Cardiac muscle cell (in vitro differentiated cells and primary cell): ENCODE measurements around the gene PNPT1. TPM values are rescaled to one million over a fixed set of nuclear protein-coding genes. Genes with fewer than 3 reads are reported as not detected.
A peak's percentile ranks its signal among the peaks of the same experiment; 100 is the strongest.
"Not testable (repeated sequence)": the region's sequence is repeated elsewhere in the genome, so short reads cannot be mapped to it uniquely, and the experiment has no call there.

Experiments used
- DNase-seq, 2 donors: peaks; one replicate each; pipeline versions ENCODE4 v3.0.0 to v3.0.0-alpha.2; 2010 to 2017; ENCODE audit warnings: low read depth in 1 of 2, low spot score in 1 of 2
- H3K27ac ChIP-seq: fragments of 200-600 bp; sonication (generic); 2 replicates; pipeline ENCODE4 v1.5.1; 2016
- H3K27me3 ChIP-seq: fragments of 200-600 bp; sonication (generic); 2 replicates; pipeline ENCODE4 v1.6.0; 2016; ENCODE audit warnings: control low read depth
- H3K36me3 ChIP-seq: fragments of 200-600 bp; sonication (generic); 2 replicates; pipeline ENCODE4 v1.5.1; 2016; ENCODE audit warnings: control low read depth
- H3K4me1 ChIP-seq: fragments of 200-600 bp; sonication (generic); 2 replicates; pipeline ENCODE4 v1.8.1; 2017; ENCODE audit warnings: low read depth, mild to moderate bottlenecking, mixed run types
- H3K4me3 ChIP-seq: fragments of 200-600 bp; sonication (generic); 2 replicates; pipeline ENCODE4 v1.5.1; 2016; ENCODE audit warnings: mild to moderate bottlenecking
- H3K9me3 ChIP-seq: fragments of 200-600 bp; sonication (generic); 2 replicates; pipeline ENCODE4 v1.5.1; 2017; ENCODE audit warnings: low read depth, mild to moderate bottlenecking, control low read depth
- polyA plus RNA-seq: library from polyadenylated mRNA; unstranded; fragments of >200 nt; fragmentation: Nextera tagmentation; extraction: Ambion mirVana; gene quantifications from 2 replicates; pipeline ENCODE4 v1.2.1, GENCODE V29; 2016
- total RNA-seq: library from RNA; depleted of rRNA; stranded (reverse); fragments of >200 nt; gene quantifications from 2 replicates; pipeline ENCODE4 v1.2.3, GENCODE V29; 2016
- TF ChIP-seq, protein P1 (sequence below): IDR thresholded peaks from 2 replicates; pipeline ENCODE4 v1.5.1; 2012; ENCODE audit warnings: low read depth, mild to moderate bottlenecking, low read length

PNPT1 gene
- total and polyA plus RNA-seq, 2 experiments from 2014 or later: 8.8 to 18.1 TPM

- Histone ChIP-seq H3K36me3 (no peaks in the 10 kb centered on the region), H3K27me3 (peaks cover 2% of the 10 kb centered on the region), H3K9me3 (no peaks in the 10 kb centered on the region), H3K4me3 (no peak overlapping the region), H3K4me1 (no peaks in the 10 kb centered on the region), H3K27ac (no peak overlapping the region)
- no peak for DNase-seq
- TF ChIP-seq, protein P1, sequence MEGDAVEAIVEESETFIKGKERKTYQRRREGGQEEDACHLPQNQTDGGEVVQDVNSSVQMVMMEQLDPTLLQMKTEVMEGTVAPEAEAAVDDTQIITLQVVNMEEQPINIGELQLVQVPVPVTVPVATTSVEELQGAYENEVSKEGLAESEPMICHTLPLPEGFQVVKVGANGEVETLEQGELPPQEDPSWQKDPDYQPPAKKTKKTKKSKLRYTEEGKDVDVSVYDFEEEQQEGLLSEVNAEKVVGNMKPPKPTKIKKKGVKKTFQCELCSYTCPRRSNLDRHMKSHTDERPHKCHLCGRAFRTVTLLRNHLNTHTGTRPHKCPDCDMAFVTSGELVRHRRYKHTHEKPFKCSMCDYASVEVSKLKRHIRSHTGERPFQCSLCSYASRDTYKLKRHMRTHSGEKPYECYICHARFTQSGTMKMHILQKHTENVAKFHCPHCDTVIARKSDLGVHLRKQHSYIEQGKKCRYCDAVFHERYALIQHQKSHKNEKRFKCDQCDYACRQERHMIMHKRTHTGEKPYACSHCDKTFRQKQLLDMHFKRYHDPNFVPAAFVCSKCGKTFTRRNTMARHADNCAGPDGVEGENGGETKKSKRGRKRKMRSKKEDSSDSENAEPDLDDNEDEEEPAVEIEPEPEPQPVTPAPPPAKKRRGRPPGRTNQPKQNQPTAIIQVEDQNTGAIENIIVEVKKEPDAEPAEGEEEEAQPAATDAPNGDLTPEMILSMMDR: no peak
Measured at GRCh38 chr2:55705027-55705653, 11.5 kb upstream of the PNPT1 start.

- Histone ChIP-seq H3K27ac (no peak overlapping the region), H3K4me3 (no peak overlapping the region), H3K4me1 (no peaks in the 10 kb centered on the region), H3K36me3 (no peaks in the 10 kb centered on the region), H3K27me3 (peaks cover 2% of the 10 kb centered on the region), H3K9me3 (no peaks in the 10 kb centered on the region)
- TF ChIP-seq, protein P1: no peak
- no peak for DNase-seq
Measured at GRCh38 chr2:55703350-55703749, 9.7 kb upstream of the PNPT1 start.

DNA sequence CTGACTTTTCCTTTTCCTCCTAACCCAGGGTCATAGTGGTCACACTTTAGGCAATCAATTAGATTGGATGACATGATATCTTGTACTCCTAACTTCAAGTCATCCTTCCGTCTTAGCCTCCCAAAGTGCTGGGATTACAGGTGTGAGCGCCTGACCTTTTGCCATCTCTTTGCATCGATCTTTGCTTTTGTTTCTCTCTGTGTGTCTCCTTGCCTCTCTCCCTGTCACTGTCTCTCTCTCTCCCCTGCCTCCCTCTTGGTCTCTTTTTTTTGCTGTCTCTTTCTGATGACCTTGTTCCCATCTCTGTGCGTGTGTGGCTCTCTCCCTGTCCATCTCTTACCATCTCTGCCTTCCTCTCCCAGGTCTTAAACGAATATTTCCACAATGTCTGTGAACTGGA lies 904 bp downstream of the PNPT1 start:
- H3K9me3 ChIP-seq, DNase-seq, H3K4me1 ChIP-seq, H3K27ac ChIP-seq, H3K36me3 ChIP-seq, H3K27me3 ChIP-seq: not testable (repeated sequence)
- peak overlapping the region; percentile 87 for H3K4me3 ChIP-seq

DNA sequence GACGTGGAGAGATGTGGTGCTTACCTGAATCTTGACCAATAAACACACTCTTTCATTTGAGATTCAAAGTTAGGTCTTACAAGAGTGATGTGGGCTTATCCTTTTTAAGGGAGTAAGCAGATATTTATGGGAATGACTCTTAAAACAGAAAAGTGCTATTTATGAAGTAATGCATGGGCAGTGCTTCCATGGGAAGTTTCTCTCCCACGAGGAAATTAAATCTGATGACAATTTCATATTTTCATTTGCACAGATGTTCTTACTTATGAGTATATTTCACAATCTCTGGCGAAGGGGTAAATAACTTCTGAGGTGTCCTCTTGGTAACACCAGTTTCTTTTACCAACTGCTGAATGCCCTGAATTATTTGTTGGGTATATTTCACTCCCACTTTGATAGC lies 21.0 kb downstream of the PNPT1 start:
- peaks cover 17% of the 10 kb centered on the region for H3K36me3 ChIP-seq
- no peaks in the 10 kb centered on the region for H3K27me3 ChIP-seq
- H3K4me1 ChIP-seq: no peaks in the 10 kb centered on the region
- TF ChIP-seq, protein P1: no peak
- no peak overlapping the region for H3K27ac ChIP-seq
- H3K4me3 ChIP-seq: no peak overlapping the region
- no peaks in the 10 kb centered on the region for H3K9me3 ChIP-seq
- DNase-seq: no peak

GRCh38 chr2:55668956-55669355 lies 24.7 kb downstream of the PNPT1 start:
- no peak for DNase-seq
- TF ChIP-seq, protein P1: no peak
- Histone ChIP-seq H3K27me3 (no peaks in the 10 kb centered on the region), H3K36me3 (peaks cover 19% of the 10 kb centered on the region), H3K4me1 (no peaks in the 10 kb centered on the region), H3K4me3 (no peak overlapping the region), H3K9me3 (no peaks in the 10 kb centered on the region), H3K27ac (no peak overlapping the region)

DNA sequence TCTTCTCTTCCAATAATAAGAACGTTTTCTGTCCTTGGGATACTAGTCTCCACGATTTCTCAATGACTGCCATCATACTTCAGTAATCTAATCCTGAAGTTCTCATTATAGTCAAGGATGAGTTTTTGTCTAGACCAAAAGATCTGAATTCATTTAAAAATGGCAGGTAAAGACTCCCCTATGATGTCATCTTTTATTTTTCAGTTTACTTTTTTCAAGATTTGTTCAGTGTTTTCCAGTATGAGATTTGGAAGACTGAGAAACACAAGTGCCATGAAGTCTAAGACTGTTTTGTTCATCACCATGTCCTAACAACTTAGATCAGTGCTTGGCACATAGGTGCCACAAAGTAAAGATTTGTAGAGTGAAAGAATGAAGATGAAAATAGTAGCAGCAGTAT lies 40.4 kb downstream of the PNPT1 start:
- Histone ChIP-seq H3K4me3 (no peak overlapping the region), H3K36me3 (peaks cover 14% of the 10 kb centered on the region), H3K27ac (no peak overlapping the region), H3K9me3 (no peaks in the 10 kb centered on the region), H3K27me3 (no peaks in the 10 kb centered on the region), H3K4me1 (no peaks in the 10 kb centered on the region)
- DNase-seq: no peak
- TF ChIP-seq, protein P1: no peak
